BE2C (cell line): ENCODE results near the gene SURF1.
"Not testable (repeated sequence)": the region's sequence is repeated elsewhere in the genome, so short reads cannot be mapped to it uniquely, and the experiment has no call there.

ENCODE experiments used
- DNase-seq: peaks from one replicate; pipeline ENCODE4 v3.0.0-alpha.2; 2020
- H3K27me3 ChIP-seq: fragments of 250-450 bp; sonication (Bioruptor Pico); 2 replicates; pipeline ENCODE4 v1.5.1; 2020; ENCODE audit warnings: mild to moderate bottlenecking
- H3K36me3 ChIP-seq: fragments of 250-450 bp; sonication (Bioruptor Pico); 2 replicates; pipeline ENCODE4 v1.5.1; 2020; ENCODE audit warnings: mild to moderate bottlenecking
- H3K4me1 ChIP-seq: fragments of 250-450 bp; sonication (Bioruptor Pico); 2 replicates; pipeline ENCODE4 v1.5.1; 2020
- H3K4me3 ChIP-seq: 2 replicates; pipeline ENCODE4 v1.5.1; 2011; ENCODE audit warnings: low read depth, low read length
- H3K9me3 ChIP-seq: fragments of 250-450 bp; sonication (Bioruptor Pico); 2 replicates; pipeline ENCODE4 v1.5.1; 2020
- TF ChIP-seq, protein P1 (sequence below): IDR thresholded peaks from 2 replicates; pipeline ENCODE4 v1.5.1; 2012; ENCODE audit warnings: mild to moderate bottlenecking, low read depth, low read length

Gene SURF1

DNA sequence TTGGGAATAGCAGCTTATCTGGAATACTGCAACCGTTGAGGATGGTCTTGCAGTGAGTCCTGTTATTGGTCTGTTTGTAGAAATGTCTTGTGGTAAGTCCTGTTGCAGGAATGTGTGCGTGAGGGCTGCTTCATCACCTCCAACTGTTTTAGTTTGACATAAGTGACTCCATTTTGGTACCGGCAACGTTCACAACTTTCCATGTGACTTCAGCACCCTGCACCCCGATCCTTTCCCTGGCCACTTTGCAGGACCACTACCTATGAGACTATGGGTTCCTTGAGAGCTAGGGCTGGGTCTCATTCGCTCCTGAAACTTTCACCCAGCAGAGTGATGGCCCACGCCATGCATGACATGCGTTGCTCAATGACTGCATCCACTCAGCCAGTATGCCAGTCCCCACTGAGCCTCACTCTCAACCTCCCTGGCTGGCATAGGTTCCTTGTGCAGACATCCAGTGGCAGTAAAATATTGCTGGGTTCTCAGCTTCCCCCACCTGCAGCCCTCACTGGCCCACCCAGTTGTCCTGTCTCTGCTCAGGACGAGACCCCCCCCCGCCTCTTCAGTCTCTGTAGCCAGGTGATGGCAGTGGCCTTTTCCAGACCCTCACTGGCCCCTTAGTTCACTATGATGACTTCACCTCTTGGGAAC, 28.3 kb downstream of the SURF1 start:
- H3K36me3 ChIP-seq = peaks cover 28% of the 10 kb centered on the region
- no peak for DNase-seq

DNA sequence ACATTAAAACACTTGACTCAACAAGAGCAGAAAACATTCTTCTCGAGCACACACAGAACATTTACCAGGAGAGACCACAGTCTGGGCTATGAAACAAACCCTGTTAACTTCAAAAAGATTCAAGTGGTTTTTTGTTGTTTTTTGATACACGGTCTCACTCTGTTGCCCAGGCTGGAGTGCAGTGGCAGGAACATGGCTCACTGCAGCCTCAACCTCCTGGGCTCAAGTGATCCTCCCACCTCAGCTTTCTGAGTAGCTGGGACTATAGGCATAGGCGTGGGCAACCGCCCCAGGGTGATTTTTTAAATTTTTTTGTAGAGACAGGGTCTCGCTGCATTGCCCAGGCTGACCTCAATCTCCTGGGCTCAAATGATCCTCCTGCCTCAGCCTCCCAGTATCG, 29.3 kb downstream of the SURF1 start:
- peaks cover 18% of the 10 kb centered on the region for H3K36me3 ChIP-seq
- not testable (repeated sequence) for DNase-seq

More for the DNA sequence above, 28.3 kb downstream of the SURF1 start:
- H3K4me1 ChIP-seq = no peaks in the 10 kb centered on the region
- H3K9me3 ChIP-seq = no peaks in the 10 kb centered on the region
- no peaks in the 10 kb centered on the region for H3K27me3 ChIP-seq
- H3K4me3 ChIP-seq = no peak overlapping the region
- TF ChIP-seq, protein P1, sequence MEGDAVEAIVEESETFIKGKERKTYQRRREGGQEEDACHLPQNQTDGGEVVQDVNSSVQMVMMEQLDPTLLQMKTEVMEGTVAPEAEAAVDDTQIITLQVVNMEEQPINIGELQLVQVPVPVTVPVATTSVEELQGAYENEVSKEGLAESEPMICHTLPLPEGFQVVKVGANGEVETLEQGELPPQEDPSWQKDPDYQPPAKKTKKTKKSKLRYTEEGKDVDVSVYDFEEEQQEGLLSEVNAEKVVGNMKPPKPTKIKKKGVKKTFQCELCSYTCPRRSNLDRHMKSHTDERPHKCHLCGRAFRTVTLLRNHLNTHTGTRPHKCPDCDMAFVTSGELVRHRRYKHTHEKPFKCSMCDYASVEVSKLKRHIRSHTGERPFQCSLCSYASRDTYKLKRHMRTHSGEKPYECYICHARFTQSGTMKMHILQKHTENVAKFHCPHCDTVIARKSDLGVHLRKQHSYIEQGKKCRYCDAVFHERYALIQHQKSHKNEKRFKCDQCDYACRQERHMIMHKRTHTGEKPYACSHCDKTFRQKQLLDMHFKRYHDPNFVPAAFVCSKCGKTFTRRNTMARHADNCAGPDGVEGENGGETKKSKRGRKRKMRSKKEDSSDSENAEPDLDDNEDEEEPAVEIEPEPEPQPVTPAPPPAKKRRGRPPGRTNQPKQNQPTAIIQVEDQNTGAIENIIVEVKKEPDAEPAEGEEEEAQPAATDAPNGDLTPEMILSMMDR = no peak

GRCh38 chr9:133323991-133324703, 32.1 kb downstream of the SURF1 start:
- Histone ChIP-seq H3K36me3 (no peaks in the 10 kb centered on the region), H3K4me3 (no peak overlapping the region), H3K27me3 (no peaks in the 10 kb centered on the region)

More for the DNA sequence above, 29.3 kb downstream of the SURF1 start:
- not testable (repeated sequence) for H3K27me3 ChIP-seq, H3K4me1 ChIP-seq, H3K4me3 ChIP-seq, H3K9me3 ChIP-seq

DNA sequence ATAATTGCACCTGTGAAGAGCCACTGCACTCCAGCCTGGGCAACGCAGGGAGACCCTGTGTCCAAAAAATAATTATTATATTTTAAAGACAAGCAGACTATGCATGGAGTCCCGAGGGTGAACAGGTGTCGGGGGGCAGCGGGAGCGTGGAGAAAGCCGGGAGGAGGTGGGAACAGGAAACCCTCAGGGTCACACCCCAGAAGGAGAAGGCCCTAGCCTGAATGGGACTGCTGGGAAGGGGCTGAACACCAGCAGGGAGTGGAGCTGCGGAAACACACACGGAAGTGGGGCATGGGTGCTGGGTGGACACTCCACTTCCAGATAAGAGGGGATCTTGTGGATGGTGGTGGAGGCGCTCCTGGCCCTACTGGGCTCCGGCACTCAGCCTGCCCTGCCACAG, 33.1 kb downstream of the SURF1 start:
- H3K9me3 ChIP-seq = no peaks in the 10 kb centered on the region
- H3K36me3 ChIP-seq = no peaks in the 10 kb centered on the region
- TF ChIP-seq, protein P1 = no peak
- no peaks in the 10 kb centered on the region for H3K27me3 ChIP-seq
- no peak for DNase-seq
- no peak overlapping the region for H3K4me3 ChIP-seq
- H3K4me1 ChIP-seq = no peaks in the 10 kb centered on the region

More at GRCh38 chr9:133323991-133324703, 32.1 kb downstream of the SURF1 start:
- no peak for DNase-seq
- no peaks in the 10 kb centered on the region for H3K4me1 ChIP-seq
- TF ChIP-seq, protein P1 = no peak
- H3K9me3 ChIP-seq = no peaks in the 10 kb centered on the region

GRCh38 chr9:133322701-133323100, 33.6 kb downstream of the SURF1 start:
- TF ChIP-seq, protein P1 = no peak
- Histone ChIP-seq H3K9me3 (no peaks in the 10 kb centered on the region), H3K4me3 (no peak overlapping the region), H3K27me3 (no peaks in the 10 kb centered on the region), H3K36me3 (no peaks in the 10 kb centered on the region), H3K4me1 (no peaks in the 10 kb centered on the region)
- DNase-seq = no peak

- Histone ChIP-seq H3K4me3 (no peak overlapping the region), H3K27me3 (no peaks in the 10 kb centered on the region), H3K9me3 (no peaks in the 10 kb centered on the region), H3K4me1 (no peaks in the 10 kb centered on the region), H3K36me3 (no peaks in the 10 kb centered on the region)
- TF ChIP-seq, protein P1 = no peak
- no peak for DNase-seq
Observed at GRCh38 chr9:133321411-133321935, 34.8 kb downstream of the SURF1 start.
